ENCODE measurements around the gene DOK6.
"Not testable (repeated sequence)": the region's sequence is repeated elsewhere in the genome, so short reads cannot be mapped to it uniquely, and the experiment has no call there.

Gene DOK6

GRCh38 chr18:69853051-69853450 lies 452.4 kb downstream of the DOK6 start:
- no peak for DNase-seq (ENCODE audit: low read depth, low spot score)
- H3K27ac ChIP-seq: no peak overlapping the region

GRCh38 chr18:69854455-69854854 lies 453.8 kb downstream of the DOK6 start:
- Histone ChIP-seq H3K9ac (ENCODE audit: insufficient read length) (no peak overlapping the region), H3K9me3 (ENCODE audit: low read depth, low read length) (no peaks in the 10 kb centered on the region), H3K36me3 (ENCODE audit: insufficient read depth, low read length) (no peaks in the 10 kb centered on the region), H3K4me3 (no peak overlapping the region), H3K27ac (no peak overlapping the region)
- DNase-seq (ENCODE audit: low read depth, low spot score): no peak
- TF ChIP-seq EZH2 (IDR thresholded peaks at IDR 0.05) (no peak), POLR2AphosphoS5 (IDR thresholded peaks at IDR 0.05; ENCODE audit: borderline replicate concordance, low read depth, low read length) (no peak), FOXP2 (optimal IDR thresholded peaks at IDR 0.05; ENCODE audit: control extremely low read depth, extremely low read length, insufficient read depth) (no peak)

More at GRCh38 chr18:69853051-69853450, 452.4 kb downstream of the DOK6 start:
- Histone ChIP-seq H3K9me3 (ENCODE audit: low read depth, low read length) (no peaks in the 10 kb centered on the region), H3K36me3 (ENCODE audit: insufficient read depth, low read length) (no peaks in the 10 kb centered on the region), H3K4me3 (no peak overlapping the region), H3K9ac (ENCODE audit: insufficient read length) (no peak overlapping the region)
- TF ChIP-seq POLR2AphosphoS5 (IDR thresholded peaks at IDR 0.05; ENCODE audit: borderline replicate concordance, low read depth, low read length) (no peak), FOXP2 (optimal IDR thresholded peaks at IDR 0.05; ENCODE audit: control extremely low read depth, extremely low read length, insufficient read depth) (no peak), EZH2 (IDR thresholded peaks at IDR 0.05) (no peak)

- DNase-seq (ENCODE audit: low read depth, low spot score): no peak
- Histone ChIP-seq H3K9me3 (ENCODE audit: low read depth, low read length) (no peaks in the 10 kb centered on the region), H3K27ac (no peak overlapping the region), H3K4me3 (no peak overlapping the region), H3K9ac (ENCODE audit: insufficient read length) (no peak overlapping the region), H3K36me3 (ENCODE audit: insufficient read depth, low read length) (no peaks in the 10 kb centered on the region)
- TF ChIP-seq FOXP2 (optimal IDR thresholded peaks at IDR 0.05; ENCODE audit: control extremely low read depth, extremely low read length, insufficient read depth) (no peak), EZH2 (IDR thresholded peaks at IDR 0.05) (no peak), POLR2AphosphoS5 (IDR thresholded peaks at IDR 0.05; ENCODE audit: borderline replicate concordance, low read depth, low read length) (no peak)
Measured at GRCh38 chr18:69858897-69859296, 458.2 kb downstream of the DOK6 start.

- not testable (repeated sequence) for H3K9ac ChIP-seq (ENCODE audit: insufficient read length); H3K9me3 ChIP-seq (ENCODE audit: low read depth, low read length); H3K4me3 ChIP-seq; H3K27ac ChIP-seq; DNase-seq (ENCODE audit: low read depth, low spot score); H3K36me3 ChIP-seq (ENCODE audit: insufficient read depth, low read length)
Measured at GRCh38 chr18:69864802-69865201, 464.1 kb downstream of the DOK6 start.

DNA sequence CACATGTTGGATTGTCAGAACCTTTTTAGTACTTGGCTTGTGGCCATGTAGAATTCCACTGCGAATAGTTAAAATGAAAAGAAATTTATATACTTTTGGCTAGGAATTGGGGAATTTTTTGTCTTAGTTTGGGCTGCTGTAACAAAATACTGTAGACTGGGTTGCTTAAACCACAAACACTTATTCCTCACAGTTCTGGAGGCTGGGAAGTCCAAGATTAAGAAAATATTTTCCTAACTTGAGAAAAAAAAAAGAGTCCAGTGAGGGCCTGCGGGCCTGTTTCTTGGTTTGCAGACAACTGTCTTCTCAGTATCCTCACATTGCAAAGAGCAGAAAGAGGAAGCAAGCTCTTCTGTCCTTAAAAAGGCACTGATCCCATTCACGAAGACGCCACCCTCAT lies 465.1 kb downstream of the DOK6 start:
- no peak overlapping the region for H3K9ac ChIP-seq (ENCODE audit: insufficient read length)
- no peaks in the 10 kb centered on the region for H3K9me3 ChIP-seq (ENCODE audit: low read depth, low read length)
- H3K36me3 ChIP-seq (ENCODE audit: insufficient read depth, low read length): no peaks in the 10 kb centered on the region
- H3K4me3 ChIP-seq: no peak overlapping the region
- 0 out of 2 replicates have a peak overlapping the region, but pooled peaks have one; percentile 9 for H3K27ac ChIP-seq
- no peak for DNase-seq (ENCODE audit: low read depth, low spot score)
- TF ChIP-seq POLR2AphosphoS5 (IDR thresholded peaks at IDR 0.05; ENCODE audit: borderline replicate concordance, low read depth, low read length): no peak
- no peak for TF ChIP-seq FOXP2 (optimal IDR thresholded peaks at IDR 0.05; ENCODE audit: control extremely low read depth, extremely low read length, insufficient read depth)
- TF ChIP-seq EZH2 (IDR thresholded peaks at IDR 0.05): no peak

DNA sequence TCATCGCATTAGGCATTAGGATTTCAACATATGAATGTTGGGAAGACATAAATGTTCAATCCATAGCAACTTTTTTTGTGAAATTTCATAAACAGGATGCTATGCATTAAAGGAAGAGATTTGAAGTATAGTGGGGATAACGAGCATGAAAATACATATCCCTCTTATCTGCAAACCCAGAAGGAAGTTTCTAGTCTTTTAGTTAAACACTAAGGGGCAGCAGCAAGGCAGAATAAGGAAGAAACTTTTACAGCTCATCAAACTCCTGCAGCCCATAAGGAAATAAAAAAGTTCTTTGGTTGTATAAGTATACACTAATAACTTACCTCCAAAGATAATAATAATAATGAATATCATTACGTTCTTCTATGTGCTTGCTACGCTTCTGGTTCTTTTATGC lies 465.5 kb downstream of the DOK6 start:
- no peak for DNase-seq (ENCODE audit: low read depth, low spot score)
- no peaks in the 10 kb centered on the region for H3K9me3 ChIP-seq (ENCODE audit: low read depth, low read length)
- no peak overlapping the region for H3K4me3 ChIP-seq
- H3K36me3 ChIP-seq (ENCODE audit: insufficient read depth, low read length): no peaks in the 10 kb centered on the region
- no peak overlapping the region for H3K27ac ChIP-seq
- H3K9ac ChIP-seq (ENCODE audit: insufficient read length): no peak overlapping the region
- TF ChIP-seq FOXP2 (optimal IDR thresholded peaks at IDR 0.05; ENCODE audit: control extremely low read depth, extremely low read length, insufficient read depth) (no peak), POLR2AphosphoS5 (IDR thresholded peaks at IDR 0.05; ENCODE audit: borderline replicate concordance, low read depth, low read length) (no peak), EZH2 (IDR thresholded peaks at IDR 0.05) (no peak)

- no peak for DNase-seq (ENCODE audit: low read depth, low spot score)
- no peaks in the 10 kb centered on the region for H3K36me3 ChIP-seq (ENCODE audit: insufficient read depth, low read length)
- H3K9me3 ChIP-seq (ENCODE audit: low read depth, low read length): no peaks in the 10 kb centered on the region
- H3K27ac ChIP-seq: no peak overlapping the region
- TF ChIP-seq POLR2AphosphoS5 (IDR thresholded peaks at IDR 0.05; ENCODE audit: borderline replicate concordance, low read depth, low read length): no peak
- TF ChIP-seq EZH2 (IDR thresholded peaks at IDR 0.05): no peak
- TF ChIP-seq FOXP2 (optimal IDR thresholded peaks at IDR 0.05; ENCODE audit: control extremely low read depth, extremely low read length, insufficient read depth): no peak
- no peak overlapping the region for H3K4me3 ChIP-seq
- H3K9ac ChIP-seq (ENCODE audit: insufficient read length): no peak overlapping the region
Measured at GRCh38 chr18:69870736-69871135, 470.0 kb downstream of the DOK6 start.

DNA sequence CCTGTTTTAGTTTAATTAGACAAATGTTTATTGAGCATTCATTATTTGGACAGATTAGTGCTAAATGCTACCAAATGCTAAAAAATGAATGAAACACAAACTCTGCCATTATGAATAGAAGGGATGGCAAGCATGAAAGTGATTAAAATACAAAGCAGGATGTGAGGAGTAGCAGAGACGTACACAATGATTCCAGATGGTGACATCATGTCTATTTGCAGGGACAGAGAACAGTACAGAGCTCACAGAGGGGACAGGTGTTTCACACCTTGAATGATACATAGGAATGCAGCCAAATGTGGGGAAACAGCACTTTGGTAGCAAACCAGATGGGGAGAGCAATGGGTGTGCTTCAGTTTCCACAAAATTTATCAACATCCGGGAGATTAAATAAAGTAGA lies 470.7 kb downstream of the DOK6 start:
- Histone ChIP-seq H3K36me3 (ENCODE audit: insufficient read depth, low read length) (no peaks in the 10 kb centered on the region), H3K9me3 (ENCODE audit: low read depth, low read length) (no peaks in the 10 kb centered on the region), H3K27ac (no peak overlapping the region), H3K9ac (ENCODE audit: insufficient read length) (no peak overlapping the region), H3K4me3 (no peak overlapping the region)
- DNase-seq (ENCODE audit: low read depth, low spot score): no peak
- TF ChIP-seq EZH2 (IDR thresholded peaks at IDR 0.05) (no peak), FOXP2 (optimal IDR thresholded peaks at IDR 0.05; ENCODE audit: control extremely low read depth, extremely low read length, insufficient read depth) (no peak), POLR2AphosphoS5 (IDR thresholded peaks at IDR 0.05; ENCODE audit: borderline replicate concordance, low read depth, low read length) (no peak)

DNA sequence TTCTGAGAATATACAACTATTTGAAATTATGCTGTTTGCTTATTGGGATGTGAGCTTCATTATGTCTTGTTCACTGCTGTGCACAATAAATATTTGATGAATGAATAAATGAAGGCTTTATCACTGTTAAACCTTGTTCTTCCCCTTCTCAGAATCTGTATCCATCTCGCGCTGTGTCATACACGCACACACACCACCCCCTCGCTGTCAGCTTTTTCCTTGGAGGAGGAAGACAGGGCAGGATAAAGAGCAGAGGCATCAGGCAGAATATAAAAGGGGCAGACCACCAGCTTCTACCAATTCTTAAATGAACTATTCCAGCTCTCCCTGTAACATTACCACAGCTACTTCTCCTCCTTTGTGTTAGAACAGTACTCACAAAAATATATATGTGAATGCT lies 472.0 kb downstream of the DOK6 start:
- Histone ChIP-seq H3K9me3 (ENCODE audit: low read depth, low read length) (no peaks in the 10 kb centered on the region), H3K9ac (ENCODE audit: insufficient read length) (no peak overlapping the region), H3K27ac (no peak overlapping the region), H3K4me3 (no peak overlapping the region), H3K36me3 (ENCODE audit: insufficient read depth, low read length) (no peaks in the 10 kb centered on the region)
- no peak for DNase-seq (ENCODE audit: low read depth, low spot score)
- no peak for TF ChIP-seq POLR2AphosphoS5 (IDR thresholded peaks at IDR 0.05; ENCODE audit: borderline replicate concordance, low read depth, low read length)
- TF ChIP-seq FOXP2 (optimal IDR thresholded peaks at IDR 0.05; ENCODE audit: control extremely low read depth, extremely low read length, insufficient read depth): no peak
- no peak for TF ChIP-seq EZH2 (IDR thresholded peaks at IDR 0.05)
